Measurements from ENCODE around the gene CNTNAP2. TPM values are rescaled to one million over a fixed set of nuclear protein-coding genes. Genes with fewer than 3 reads are reported as not detected.

Gene CNTNAP2
- total RNA-seq, 1 donor = 0.54 TPM

DNA sequence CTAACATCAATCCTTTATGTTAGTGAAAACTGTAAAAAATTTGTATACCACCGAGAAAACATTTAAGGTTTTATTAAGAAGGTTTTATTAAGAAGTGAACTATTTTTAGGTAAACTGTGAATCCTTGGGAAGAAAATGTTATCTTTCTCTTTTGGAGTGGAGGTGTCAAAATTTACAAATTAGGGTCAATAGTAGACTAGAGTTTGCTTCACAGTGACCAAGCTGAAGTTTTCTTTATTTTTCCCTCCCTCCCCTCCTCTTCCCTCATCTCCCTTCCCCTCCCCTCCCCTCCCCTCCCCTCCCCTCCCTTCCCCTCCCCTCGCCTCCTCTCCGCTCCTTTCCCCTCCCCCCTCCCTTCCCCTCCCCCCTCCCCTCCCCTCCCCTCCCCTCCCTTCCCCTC is 168.8 kb downstream of the CNTNAP2 start:
- DNase-seq (ENCODE audit: low read depth in 2 of 3, low spot score in 2 of 3) = no peak

DNA sequence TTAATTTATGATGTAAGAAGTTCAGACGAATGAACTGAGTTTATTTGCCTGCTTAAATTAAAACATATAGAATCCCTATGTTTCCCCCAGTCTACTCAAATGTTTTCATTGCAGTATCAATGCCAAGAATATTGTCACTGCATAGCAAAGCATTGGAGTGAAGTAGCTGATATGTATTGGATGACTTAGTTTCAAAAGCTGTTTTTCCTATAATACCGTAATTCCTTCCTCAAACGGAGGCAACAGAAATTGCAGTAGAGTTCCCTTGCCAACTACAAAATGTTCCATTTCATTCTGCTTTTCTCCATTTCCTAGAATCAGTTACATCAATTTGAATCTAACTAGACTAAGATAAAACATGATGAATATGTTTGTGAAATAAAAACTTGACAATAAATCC is 174.1 kb downstream of the CNTNAP2 start:
- no peak for DNase-seq (ENCODE audit: low read depth in 2 of 3, low spot score in 2 of 3)

- DNase-seq (ENCODE audit: low read depth in 2 of 3, low spot score in 2 of 3) = no peak
Observed at GRCh38 chr7:146291900-146292299, 175.3 kb downstream of the CNTNAP2 start.

DNA sequence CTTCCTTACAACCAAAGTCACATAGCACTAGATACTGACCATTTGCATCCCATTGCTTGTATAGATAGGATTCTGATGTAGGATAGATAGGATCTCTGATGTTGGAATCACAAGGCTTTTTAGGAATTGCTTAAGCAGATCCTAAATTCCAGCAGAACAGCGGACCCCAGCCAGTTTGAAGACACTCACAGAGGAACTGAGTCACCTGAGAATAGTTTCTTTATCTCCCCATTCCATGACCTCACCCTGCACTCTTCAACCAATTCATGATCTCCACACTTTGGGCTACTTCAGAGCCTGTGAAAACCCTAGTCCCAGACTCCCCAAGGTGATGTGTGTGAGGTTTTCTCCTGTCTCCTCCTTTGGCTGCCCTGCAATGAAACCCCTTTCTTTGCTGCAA is 179.4 kb downstream of the CNTNAP2 start:
- no peak for DNase-seq (ENCODE audit: low read depth in 2 of 3, low spot score in 2 of 3)

GRCh38 chr7:146314962-146315361 is 198.4 kb downstream of the CNTNAP2 start:
- DNase-seq (ENCODE audit: low read depth in 2 of 3, low spot score in 2 of 3) = no peak

DNA sequence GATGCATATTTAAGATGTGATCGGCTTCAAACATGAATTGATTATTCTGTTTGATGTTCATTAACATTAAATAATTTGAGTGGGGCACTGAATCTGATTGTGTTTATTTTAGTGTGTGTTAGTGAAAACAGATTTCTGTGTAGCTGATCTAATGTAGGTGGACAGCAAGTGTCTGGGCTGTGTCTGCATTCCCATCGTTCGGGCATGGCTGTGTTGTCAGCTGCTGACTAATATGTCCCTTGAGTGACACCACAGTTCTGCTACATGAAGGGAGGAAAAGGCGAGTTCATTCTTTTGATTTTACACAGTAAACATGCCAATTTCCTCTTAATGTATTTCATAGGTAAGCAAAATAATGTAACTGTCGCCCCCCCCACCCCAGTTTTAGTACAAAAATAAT is 203.0 kb downstream of the CNTNAP2 start:
- no peak for DNase-seq (ENCODE audit: low read depth in 2 of 3, low spot score in 2 of 3)

- DNase-seq (ENCODE audit: low read depth in 2 of 3, low spot score in 2 of 3) = no peak
Observed at GRCh38 chr7:146321301-146321700, 204.7 kb downstream of the CNTNAP2 start.

DNA sequence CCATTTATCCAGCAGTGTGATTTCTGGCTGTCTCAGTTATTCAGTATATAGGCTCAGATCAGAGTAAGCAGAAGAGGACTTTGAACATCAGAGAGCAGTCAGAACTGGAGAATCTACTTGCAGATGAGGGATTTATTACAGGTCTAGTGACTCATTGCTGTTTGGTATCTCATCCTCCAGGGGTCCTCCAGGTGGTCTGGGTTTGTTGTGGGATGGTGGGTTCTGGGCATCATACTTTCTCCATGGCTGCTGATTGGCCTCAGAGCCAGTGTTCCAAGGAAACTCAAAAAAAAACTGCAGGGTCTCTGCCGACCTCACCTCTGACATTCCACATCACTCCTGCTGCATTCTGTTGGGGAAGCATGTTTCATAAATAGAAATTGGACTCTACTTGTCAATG is 214.8 kb downstream of the CNTNAP2 start:
- no peak for DNase-seq (ENCODE audit: low read depth in 2 of 3, low spot score in 2 of 3)

DNA sequence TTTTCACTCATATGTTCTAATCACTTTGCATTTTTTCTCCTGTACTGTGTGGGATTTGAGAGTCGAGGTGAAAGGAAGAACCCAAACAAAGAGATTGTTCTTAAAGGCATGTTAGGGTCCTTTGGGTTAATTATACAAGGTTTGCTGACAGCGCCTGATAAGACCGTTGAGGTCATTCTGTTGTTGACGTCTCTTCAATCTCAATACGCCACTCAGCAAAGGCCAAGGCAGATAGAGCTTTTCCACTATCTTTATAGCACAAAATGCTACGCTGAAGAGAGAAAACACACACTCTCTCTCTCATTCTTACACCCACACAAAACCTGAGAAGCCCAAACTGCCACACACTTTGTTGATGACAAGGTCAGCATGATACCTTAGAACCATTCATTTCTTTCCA is 228.7 kb downstream of the CNTNAP2 start:
- DNase-seq (ENCODE audit: low read depth in 2 of 3, low spot score in 2 of 3) = no peak

GRCh38 chr7:146346096-146346495 is 229.5 kb downstream of the CNTNAP2 start:
- no peak for DNase-seq (ENCODE audit: low read depth in 2 of 3, low spot score in 2 of 3)

DNA sequence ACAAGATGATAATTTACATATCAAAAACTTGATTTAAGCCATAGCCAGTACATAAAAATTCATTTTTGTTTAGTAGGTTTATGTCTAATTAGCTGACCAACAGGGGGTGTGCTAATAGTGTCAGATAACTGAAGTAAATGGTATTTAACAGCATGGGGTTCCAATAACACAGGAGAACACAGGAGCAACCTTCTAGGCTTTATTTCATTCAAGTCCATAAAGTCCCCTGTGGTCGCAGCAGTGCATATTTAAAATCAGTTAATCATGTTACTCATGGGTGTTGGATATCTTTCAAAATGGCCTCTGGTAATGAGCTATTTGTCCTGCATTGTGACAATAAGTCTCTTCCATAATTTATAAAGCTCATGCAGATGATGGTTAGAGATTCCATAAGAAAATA is 238.6 kb downstream of the CNTNAP2 start:
- DNase-seq (ENCODE audit: low read depth in 2 of 3, low spot score in 2 of 3) = no peak

DNA sequence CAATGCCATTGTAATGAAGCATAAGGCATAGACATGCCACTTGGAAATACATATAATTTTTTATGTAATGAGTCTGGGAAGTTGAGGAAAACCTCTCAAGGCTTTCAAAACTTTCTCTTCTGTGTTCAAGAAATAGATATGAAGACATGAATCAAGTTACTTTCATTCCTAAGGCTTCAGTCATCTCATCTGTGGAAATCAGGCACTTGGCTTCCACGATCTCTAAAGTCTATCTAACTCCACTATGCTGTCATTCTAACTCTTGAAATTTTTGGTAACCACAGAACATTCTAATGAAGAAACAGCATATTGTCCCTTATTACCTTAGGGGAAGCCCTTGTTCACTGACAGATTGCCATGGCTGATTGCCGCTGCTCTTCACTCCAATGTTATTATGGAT is 242.6 kb downstream of the CNTNAP2 start:
- no peak for DNase-seq (ENCODE audit: low read depth in 2 of 3, low spot score in 2 of 3)

- DNase-seq (ENCODE audit: low read depth in 2 of 3, low spot score in 2 of 3) = no peak
Observed at GRCh38 chr7:146366938-146367337, 250.3 kb downstream of the CNTNAP2 start.

DNA sequence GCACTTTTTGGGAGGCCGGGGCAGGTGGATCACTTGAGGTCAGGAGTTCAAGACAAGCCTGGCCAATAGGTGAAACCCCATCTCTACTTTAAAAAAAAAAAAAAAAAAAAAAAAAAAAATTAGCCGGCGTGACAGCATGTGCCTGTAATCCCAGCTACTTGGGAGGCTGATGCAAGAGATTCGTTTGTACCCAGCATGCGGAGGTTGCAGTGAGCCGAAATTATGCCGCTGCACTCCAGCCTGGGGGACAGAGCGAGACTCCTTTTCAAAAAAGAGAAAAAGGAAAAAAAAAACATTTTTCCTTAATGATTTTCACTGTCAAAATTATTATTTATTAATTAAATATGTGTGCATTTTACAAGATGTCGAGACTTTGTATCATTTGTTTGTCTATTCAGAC is 253.6 kb downstream of the CNTNAP2 start:
- no peak for DNase-seq (ENCODE audit: low read depth in 2 of 3, low spot score in 2 of 3)

- DNase-seq (ENCODE audit: low read depth in 2 of 3, low spot score in 2 of 3) = no peak
Observed at GRCh38 chr7:146375170-146375569, 258.6 kb downstream of the CNTNAP2 start.

- no peak for DNase-seq (ENCODE audit: low read depth in 2 of 3, low spot score in 2 of 3)
Observed at GRCh38 chr7:146378196-146378595, 261.6 kb downstream of the CNTNAP2 start.

- no peak for DNase-seq (ENCODE audit: low read depth in 2 of 3, low spot score in 2 of 3)
Observed at GRCh38 chr7:146387140-146387539, 270.5 kb downstream of the CNTNAP2 start.

DNA sequence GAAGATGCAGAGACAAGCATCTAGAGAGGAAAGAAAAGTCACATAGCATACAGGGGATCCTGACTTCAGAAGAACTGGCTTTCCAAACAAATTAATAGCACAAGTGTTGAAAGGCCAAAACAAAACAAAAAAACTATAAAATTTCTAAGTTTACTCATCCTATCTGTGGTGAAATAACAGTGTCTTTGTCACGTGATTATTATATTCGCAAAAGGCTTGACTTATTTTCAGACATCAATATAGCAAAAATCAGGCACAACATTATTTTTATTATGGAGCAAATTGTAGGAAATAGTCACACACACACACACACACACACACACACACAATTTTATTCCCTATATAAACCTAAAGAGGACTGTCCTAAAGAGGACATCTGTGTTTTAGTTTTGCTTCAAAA is 272.3 kb downstream of the CNTNAP2 start:
- no peak for DNase-seq (ENCODE audit: low read depth in 2 of 3, low spot score in 2 of 3)

- no peak for DNase-seq (ENCODE audit: low read depth in 2 of 3, low spot score in 2 of 3)
Observed at GRCh38 chr7:146393346-146393745, 276.7 kb downstream of the CNTNAP2 start.

DNA sequence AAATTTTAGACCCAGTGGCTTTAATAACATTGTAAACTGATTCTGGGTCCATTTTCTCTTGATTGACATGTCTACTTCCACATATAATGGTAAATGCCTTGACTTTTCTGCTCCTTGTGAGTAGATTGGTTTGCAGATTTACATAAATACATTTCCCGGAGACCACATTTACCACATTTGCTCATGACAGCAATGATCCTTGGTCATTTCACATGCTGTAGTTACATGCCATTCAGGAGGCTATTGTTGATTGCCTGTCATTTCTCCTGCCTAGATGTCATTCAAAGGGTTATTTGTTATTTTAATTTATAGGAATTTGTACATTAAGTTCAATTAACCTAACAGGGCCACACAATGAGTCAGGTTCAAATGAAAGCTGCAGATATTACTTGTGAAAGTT is 280.5 kb downstream of the CNTNAP2 start:
- DNase-seq (ENCODE audit: low read depth in 2 of 3, low spot score in 2 of 3) = no peak

DNA sequence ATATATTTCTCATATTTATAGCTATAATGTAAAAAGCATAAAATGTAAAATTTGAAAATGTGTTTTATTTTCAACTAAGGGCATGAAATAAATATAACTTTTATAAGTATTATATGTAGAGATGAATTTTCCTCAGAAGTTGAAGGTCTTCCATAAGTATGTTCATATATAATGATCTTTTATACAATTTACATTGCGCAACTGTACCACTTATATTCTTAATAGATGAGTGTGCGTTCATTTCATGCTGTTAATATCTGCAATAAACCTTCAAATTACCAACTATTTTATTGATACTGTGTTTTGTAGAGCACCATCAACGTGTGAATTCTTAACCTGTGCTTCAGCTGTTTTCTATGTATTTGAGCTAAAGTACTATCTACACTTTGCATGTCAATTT is 285.3 kb downstream of the CNTNAP2 start:
- DNase-seq (ENCODE audit: low read depth in 2 of 3, low spot score in 2 of 3) = no peak

GRCh38 chr7:146405737-146406136 is 289.1 kb downstream of the CNTNAP2 start:
- DNase-seq (ENCODE audit: low read depth in 2 of 3, low spot score in 2 of 3) = no peak

DNA sequence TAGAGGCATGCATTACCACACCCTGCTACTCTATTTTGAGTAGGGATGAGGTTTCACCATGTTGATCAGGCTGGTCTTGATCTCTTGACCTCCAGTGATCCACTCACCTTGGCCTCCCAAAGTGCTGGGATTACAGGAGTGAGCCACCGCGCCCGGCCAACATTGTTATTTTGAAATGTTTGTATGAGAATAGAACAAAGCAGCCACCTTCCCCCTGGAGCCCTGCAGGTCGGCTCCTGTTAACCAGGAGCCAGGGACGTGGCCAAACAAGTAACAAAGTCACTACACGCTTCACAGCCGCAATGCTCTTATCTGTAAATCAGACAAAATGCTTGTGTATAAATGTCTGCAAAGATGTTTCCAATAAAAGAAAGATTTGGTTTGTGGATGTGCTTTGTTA is 295.4 kb downstream of the CNTNAP2 start:
- DNase-seq (ENCODE audit: low read depth in 2 of 3, low spot score in 2 of 3) = no peak

- no peak for DNase-seq (ENCODE audit: low read depth in 2 of 3, low spot score in 2 of 3)
Observed at GRCh38 chr7:146412781-146413180, 296.2 kb downstream of the CNTNAP2 start.

Measured in hematopoietic multipotent progenitor cell (in vitro differentiated cells).